K562 (cell line): ENCODE results near the gene GLUL. TPM values are rescaled to one million over a fixed set of nuclear protein-coding genes. Genes with fewer than 3 reads are reported as not detected.

Experiments
- MTA1 ChIP-seq: fragments of 450-650 bp; IDR thresholded peaks from 2 replicates; pipeline ENCODE4 v1.6.1; 2017; ENCODE audit warnings: borderline replicate concordance
- MYBL2 ChIP-seq, 2 experiments: fragments of 450-650 bp in 1 of 2; sonication (generic) in 1 of 2; formaldehyde crosslinking in 1 of 2; IDR thresholded peaks; 2 replicates each; pipeline versions ENCODE4 v1.6.1 to v1.8.1; 2017 to 2022; ENCODE audit warnings: borderline replicate concordance in 1 of 2, inconsistent platforms in 1 of 2, low read depth in 1 of 2, mild to moderate bottlenecking in 1 of 2, missing genetic modification reagents in 1 of 2, moderate library complexity in 1 of 2
- PRMT5 ChIP-seq: sonication (generic); formaldehyde crosslinking; IDR thresholded peaks from 2 replicates; pipeline ENCODE4 v1.5.0; 2020; ENCODE audit warnings: missing genetic modification reagents
- TEAD2 ChIP-seq: fragments of 450-650 bp; IDR thresholded peaks from 2 replicates; pipeline ENCODE4 v1.6.1; 2016; ENCODE audit warnings: missing genetic modification characterization, control low read depth, missing compliant biosample characterization
- THRAP3 ChIP-seq: fragments of 450-650 bp; IDR thresholded peaks from 2 replicates; pipeline ENCODE4 v1.6.1; 2016; ENCODE audit warnings: mild to moderate bottlenecking, inconsistent platforms, borderline replicate concordance
- ZNF699 ChIP-seq: fragments of 250-450 bp; sonication (Bioruptor Pico); IDR thresholded peaks from 2 replicates; pipeline ENCODE4 v1.8.0; 2021; ENCODE audit warnings: mild to moderate bottlenecking, moderate library complexity; ENCODE audit not compliant: insufficient replicate concordance
- polyA plus RNA-seq, 8 experiments: library from polyadenylated mRNA; depleted of rRNA in 4 of 8; stranded (reverse) in 5 of 8; unstranded in 3 of 8; fragments of >200 nt; fragmentation: Nextera tagmentation in 2 of 8; fragmentation: Illumina TruSeq in 1 of 8; extraction: Ambion mirVana in 2 of 8; extraction: Trizol in 1 of 8; gene quantifications; 2 replicates each; pipeline versions ENCODE4 v1.2.1 to v1.2.3, GENCODE V29; 2011 to 2014; ENCODE audit warnings: inconsistent platforms in 1 of 8, missing spikeins in 1 of 8
- total RNA-seq, 7 experiments: library from RNA; depleted of rRNA in 6 of 7; stranded (reverse); fragments of >200 nt in 6 of 7; fragmentation: Illumina TruSeq in 2 of 7; extraction: Trizol in 2 of 7; gene quantifications; 2 replicates each; pipeline versions ENCODE4 v1.2.1 to v1.2.3, GENCODE V29; 2011 to 2021; ENCODE audit warnings: low replicate concordance in 1 of 7
- TF ChIP-seq, protein P1 (sequence below), 2 experiments: fragments of 450-650 bp; IDR thresholded peaks; 2 replicates each; pipeline ENCODE4 v1.6.1; 2016; ENCODE audit warnings: mild to moderate bottlenecking in 2 of 2, borderline replicate concordance in 1 of 2, low read depth in 1 of 2, moderate library complexity in 1 of 2
- TF ChIP-seq, protein P2 (sequence below): sonication (generic); formaldehyde crosslinking; IDR thresholded peaks from 2 replicates; pipeline ENCODE4 v1.8.1; 2023; ENCODE audit warnings: mild to moderate bottlenecking, missing genetic modification reagents
- TF ChIP-seq, protein P3 (sequence below), 2 experiments: fragments of 150-350 bp in 1 of 2; IDR thresholded peaks; 2 replicates each; pipeline ENCODE4 v1.6.1; 2012 to 2016; ENCODE audit warnings: low read depth in 2 of 2, low read length in 2 of 2, mild to moderate bottlenecking in 1 of 2, moderate library complexity in 1 of 2

The GLUL gene
- total and polyA plus RNA-seq, 9 of the 15 experiments (the other 6 are each of a cell fraction or from before 2014, with no cell fraction given) = 1,088 to 4,222 (median 1,338) TPM

DNA sequence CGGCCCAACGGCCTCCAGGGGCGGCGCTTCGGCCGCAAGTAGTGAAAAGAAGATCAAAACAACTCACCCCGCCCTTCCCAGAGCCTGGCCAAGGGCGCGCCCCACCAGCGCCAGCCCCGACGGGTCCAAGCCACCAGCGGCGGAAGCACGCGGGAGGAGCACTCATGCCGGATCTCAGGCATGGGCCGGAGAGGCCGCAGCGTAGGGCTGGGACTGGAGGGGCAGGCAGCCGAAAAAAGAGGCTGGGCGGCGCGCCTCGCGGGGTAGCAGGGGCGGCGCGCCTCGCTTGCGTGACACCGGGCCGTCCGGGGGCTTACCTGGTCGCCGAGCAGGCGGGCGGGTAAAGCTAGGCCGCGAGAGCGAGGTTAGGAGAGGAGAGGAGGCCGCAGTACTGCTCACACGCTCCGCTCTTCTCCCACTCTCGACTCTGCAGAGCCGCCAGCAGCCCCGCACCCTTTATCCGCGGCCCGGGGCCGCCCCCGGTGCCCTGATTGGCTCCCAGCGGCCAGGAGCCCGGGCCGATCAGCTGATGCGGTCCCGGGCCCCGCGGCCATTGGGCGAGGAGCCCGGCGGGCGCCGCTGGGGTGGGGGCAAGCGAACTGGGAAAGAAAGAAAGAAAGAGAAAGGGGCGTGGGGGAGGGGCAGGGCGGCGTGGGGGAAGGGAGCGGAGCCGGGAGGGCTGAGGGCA is at the start of gene GLUL (continued):
- TF ChIP-seq, protein P1, sequence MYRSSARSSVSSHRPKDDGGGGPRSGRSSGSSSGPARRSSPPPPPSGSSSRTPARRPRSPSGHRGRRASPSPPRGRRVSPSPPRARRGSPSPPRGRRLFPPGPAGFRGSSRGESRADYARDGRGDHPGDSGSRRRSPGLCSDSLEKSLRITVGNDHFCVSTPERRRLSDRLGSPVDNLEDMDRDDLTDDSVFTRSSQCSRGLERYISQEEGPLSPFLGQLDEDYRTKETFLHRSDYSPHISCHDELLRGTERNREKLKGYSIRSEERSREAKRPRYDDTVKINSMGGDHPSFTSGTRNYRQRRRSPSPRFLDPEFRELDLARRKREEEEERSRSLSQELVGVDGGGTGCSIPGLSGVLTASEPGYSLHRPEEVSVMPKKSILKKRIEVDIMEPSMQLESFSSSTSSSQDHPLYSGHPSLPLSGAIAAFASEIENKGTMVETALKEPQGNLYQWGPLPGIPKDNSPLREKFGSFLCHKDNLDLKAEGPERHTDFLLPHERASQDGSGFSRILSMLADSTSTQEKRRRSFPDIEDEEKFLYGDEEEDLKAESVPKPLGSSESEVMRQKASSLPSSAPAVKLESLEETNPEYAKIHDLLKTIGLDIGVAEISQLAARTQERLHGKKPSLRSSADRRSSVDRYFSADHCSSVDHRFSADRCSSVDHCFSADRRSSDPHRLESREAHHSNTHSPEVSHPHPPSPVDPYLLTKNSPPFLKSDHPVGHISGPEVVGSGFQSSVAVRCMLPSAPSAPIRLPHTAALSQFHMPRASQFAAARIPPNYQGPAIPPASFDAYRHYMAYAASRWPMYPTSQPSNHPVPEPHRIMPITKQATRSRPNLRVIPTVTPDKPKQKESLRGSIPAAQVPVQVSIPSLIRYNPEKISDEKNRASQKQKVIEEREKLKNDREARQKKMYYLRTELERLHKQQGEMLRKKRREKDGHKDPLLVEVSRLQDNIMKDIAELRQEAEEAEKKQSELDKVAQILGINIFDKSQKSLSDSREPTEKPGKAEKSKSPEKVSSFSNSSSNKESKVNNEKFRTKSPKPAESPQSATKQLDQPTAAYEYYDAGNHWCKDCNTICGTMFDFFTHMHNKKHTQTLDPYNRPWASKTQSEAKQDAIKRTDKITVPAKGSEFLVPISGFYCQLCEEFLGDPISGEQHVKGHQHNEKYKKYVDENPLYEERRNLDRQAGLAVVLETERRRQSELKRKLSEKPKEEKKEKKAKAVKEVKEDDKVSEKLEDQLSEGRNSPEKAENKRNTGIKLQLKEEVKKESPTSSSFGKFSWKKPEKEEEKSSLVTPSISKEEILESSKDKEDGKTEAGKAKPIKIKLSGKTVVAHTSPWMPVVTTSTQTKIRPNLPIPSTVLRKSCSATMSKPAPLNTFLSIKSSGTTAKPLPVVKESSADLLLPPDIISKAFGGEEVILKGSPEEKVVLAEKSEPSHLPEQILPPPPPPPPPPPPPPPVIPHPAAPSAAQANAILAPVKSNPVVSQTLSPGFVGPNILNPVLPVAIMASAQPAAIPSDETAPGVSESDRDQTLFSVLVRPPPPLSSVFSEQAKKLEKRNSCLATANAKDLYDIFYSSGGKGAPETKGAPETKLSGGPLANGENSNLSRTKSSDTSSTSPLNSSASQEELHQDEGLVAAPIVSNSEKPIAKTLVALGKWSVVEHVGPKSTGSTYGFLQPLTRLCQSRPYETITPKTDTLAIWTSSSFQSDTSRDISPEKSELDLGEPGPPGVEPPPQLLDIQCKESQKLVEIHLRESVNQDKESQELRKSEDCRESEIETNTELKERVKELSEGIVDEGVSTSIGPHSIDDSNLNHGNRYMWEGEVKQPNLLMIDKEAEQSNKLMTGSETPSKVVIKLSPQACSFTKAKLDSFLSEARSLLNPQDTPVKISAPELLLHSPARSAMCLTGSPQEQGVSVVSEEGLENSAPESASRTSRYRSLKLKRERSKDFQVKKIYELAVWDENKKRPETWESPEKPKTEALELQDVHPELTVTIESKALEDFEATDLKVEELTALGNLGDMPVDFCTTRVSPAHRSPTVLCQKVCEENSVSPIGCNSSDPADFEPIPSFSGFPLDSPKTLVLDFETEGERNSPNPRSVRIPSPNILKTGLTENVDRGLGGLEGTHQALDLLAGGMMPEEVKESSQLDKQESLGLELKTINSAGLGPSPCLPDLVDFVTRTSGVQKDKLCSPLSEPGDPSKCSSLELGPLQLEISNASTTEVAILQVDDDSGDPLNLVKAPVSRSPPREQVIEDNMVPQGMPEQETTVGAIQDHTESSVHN (IDR thresholded peaks at IDR 0.05; ENCODE audit: borderline replicate concordance in 1 of 2, low read depth in 1 of 2) = no peak
- TF ChIP-seq ZNF699 (no peak), MYBL2 (IDR thresholded peaks at IDR 0.05; ENCODE audit: low read depth) (no peak), MYBL2 (CRISPR knock-in tag; IDR thresholded peaks at IDR 0.05; ENCODE audit: borderline replicate concordance) (no peak), THRAP3 (no peak; the same call in 1 of the 2 replicates), PRMT5 (CRISPR knock-in tag) (no peak; the same call in 1 of the 2 replicates), TEAD2 (tag) (no peak), MTA1 (0 out of 2 replicates have a peak, but pooled peaks have one; percentile 13)
- TF ChIP-seq, protein P2, sequence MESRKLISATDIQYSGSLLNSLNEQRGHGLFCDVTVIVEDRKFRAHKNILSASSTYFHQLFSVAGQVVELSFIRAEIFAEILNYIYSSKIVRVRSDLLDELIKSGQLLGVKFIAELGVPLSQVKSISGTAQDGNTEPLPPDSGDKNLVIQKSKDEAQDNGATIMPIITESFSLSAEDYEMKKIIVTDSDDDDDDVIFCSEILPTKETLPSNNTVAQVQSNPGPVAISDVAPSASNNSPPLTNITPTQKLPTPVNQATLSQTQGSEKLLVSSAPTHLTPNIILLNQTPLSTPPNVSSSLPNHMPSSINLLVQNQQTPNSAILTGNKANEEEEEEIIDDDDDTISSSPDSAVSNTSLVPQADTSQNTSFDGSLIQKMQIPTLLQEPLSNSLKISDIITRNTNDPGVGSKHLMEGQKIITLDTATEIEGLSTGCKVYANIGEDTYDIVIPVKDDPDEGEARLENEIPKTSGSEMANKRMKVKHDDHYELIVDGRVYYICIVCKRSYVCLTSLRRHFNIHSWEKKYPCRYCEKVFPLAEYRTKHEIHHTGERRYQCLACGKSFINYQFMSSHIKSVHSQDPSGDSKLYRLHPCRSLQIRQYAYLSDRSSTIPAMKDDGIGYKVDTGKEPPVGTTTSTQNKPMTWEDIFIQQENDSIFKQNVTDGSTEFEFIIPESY (CRISPR knock-in tag) = 0 out of 2 replicates have a peak, but pooled peaks have one; percentile 50
- TF ChIP-seq, protein P3, sequence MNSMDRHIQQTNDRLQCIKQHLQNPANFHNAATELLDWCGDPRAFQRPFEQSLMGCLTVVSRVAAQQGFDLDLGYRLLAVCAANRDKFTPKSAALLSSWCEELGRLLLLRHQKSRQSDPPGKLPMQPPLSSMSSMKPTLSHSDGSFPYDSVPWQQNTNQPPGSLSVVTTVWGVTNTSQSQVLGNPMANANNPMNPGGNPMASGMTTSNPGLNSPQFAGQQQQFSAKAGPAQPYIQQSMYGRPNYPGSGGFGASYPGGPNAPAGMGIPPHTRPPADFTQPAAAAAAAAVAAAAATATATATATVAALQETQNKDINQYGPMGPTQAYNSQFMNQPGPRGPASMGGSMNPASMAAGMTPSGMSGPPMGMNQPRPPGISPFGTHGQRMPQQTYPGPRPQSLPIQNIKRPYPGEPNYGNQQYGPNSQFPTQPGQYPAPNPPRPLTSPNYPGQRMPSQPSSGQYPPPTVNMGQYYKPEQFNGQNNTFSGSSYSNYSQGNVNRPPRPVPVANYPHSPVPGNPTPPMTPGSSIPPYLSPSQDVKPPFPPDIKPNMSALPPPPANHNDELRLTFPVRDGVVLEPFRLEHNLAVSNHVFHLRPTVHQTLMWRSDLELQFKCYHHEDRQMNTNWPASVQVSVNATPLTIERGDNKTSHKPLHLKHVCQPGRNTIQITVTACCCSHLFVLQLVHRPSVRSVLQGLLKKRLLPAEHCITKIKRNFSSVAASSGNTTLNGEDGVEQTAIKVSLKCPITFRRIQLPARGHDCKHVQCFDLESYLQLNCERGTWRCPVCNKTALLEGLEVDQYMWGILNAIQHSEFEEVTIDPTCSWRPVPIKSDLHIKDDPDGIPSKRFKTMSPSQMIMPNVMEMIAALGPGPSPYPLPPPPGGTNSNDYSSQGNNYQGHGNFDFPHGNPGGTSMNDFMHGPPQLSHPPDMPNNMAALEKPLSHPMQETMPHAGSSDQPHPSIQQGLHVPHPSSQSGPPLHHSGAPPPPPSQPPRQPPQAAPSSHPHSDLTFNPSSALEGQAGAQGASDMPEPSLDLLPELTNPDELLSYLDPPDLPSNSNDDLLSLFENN (IDR thresholded peaks at IDR 0.05; ENCODE audit: low read depth in 2 of 2, low read length in 2 of 2) = peak in 1 of 2 experiments; percentile 79; a peak in 1 of 4 replicates
